Measurements from ENCODE around the gene ADPRS.

Gene ADPRS

DNA sequence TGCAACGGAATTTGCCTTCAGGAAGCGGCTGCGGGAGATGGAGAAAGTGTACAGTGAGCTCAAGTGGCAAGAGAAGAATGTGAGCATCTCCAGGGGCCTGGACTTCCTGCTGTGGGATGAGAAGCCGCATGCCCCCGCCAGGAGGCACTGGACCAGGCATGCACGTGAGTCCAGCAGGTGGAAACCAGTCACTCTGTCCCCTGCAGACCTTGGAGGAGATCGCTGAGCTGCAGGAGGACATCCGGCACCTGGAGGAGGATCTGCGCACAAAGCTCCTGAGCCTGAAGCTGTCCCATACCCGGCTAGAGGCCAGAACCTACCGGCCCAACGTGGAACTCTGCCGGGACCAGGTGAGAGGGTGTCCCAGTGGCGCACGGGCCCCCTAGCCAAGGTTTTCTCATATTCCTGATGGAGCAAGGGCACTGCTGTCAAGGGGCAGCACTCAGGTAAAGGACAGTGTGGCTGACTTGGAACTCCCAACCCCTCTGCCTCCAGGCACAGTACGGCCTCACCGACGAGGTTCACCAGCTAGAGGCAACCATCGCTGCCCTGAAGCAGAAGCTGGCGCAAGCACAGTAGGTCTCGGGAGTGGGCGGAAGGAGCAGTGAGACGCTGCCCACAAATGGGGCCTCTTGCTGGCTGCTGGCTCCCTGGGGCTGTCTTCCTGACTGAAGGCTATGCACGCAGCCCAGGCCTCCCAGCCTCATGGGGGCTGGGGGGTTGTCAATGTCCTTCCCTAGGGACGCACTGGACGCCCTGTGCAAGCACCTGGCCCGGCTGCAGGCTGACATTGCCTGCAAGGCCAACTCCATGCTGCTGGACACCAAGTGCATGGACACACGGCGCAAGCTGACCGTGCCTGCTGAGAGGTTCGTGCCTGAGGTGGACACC lies 1.2 kb upstream of the ADPRS start:
- DNase-seq (ENCODE audit: low read depth): no peak

DNA sequence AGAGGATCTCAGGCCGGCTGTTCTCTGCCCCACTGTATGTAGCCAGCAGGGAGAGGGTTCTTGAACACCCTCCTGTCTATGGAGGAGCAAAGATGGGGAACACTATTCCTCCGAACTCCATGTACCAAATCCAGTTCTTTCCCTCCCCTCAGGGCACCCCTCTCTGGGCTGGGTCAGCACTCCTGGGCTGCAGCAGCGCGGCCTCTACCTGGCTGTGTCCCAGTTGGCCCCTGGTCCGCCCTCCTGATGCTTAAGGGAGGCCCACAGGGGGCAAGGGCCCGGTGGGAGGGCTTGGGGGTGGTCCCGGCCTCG lies 471 bp upstream of the ADPRS start:
- DNase-seq (ENCODE audit: low read depth): no peak

DNA sequence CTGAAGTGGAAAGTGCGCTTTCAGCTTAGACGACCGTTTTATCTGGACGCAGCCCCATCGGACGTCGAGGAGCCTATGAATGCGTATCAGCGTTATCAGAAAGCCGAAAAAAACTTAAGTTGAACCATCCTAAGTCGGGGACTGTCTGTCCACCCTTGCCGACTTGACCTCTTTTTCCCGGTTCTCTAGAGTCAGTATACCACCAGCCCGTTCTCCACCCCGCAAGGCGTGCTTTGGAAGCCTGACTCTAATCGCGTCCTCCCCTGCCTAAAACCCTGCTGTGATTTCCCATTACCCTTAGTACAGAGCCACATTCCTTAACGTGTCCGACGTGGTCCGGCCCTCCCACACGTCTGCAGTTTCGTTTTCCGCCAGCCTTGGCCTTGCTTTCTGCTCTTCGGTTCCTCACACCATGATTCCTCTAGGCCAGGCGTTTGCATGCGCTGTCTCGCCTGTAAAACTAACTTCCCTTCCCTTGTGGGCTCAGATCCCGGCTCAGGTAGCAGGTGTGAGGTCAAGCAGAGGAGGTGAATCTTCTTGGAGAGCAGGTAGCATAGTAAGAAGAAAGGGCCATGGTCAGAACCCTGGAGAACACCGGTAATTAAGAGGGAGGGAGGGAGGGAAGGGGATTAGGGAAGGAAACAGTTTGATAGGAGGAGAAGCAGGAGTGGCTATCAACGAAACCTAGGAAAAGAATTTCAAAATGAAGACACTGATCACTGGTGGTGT lies 865 bp downstream of the ADPRS start:
- peak; percentile 71 for DNase-seq (ENCODE audit: low read depth)

DNA sequence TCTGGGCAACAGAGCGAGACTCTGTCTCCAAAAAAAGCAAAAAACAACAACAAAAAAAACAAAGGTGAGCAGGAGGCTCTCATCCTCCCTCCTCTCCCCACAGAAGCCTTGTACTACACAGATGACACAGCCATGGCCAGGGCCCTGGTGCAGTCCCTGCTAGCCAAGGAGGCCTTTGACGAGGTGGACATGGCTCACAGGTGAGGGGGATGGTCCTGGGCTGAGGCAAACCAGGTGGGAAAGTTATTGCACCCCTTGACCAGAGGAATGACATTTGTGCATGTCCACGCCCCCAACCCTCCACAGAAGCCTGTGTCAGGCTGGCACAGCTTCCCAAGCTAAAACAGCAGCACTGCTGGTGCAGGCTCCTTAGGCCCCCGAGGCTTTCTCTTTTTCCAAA lies 2.4 kb downstream of the ADPRS start:
- DNase-seq (ENCODE audit: low read depth): no peak

DNA sequence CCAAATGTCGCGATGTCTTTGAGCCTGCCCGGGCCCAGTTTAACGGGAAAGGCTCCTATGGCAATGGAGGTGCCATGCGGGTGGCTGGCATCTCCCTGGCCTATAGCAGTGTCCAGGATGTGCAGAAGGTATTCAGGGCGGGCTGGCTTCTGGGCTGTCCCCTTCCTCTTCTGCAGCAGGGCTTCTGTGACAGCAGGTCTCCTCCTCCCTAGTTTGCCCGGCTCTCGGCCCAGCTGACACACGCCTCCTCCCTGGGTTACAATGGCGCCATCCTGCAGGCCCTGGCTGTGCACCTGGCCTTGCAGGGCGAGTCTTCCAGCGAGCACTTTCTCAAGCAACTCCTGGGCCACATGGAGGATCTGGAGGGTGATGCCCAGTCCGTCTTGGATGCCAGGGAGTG lies 3.0 kb downstream of the ADPRS start:
- DNase-seq (ENCODE audit: low read depth): no peak

DNA sequence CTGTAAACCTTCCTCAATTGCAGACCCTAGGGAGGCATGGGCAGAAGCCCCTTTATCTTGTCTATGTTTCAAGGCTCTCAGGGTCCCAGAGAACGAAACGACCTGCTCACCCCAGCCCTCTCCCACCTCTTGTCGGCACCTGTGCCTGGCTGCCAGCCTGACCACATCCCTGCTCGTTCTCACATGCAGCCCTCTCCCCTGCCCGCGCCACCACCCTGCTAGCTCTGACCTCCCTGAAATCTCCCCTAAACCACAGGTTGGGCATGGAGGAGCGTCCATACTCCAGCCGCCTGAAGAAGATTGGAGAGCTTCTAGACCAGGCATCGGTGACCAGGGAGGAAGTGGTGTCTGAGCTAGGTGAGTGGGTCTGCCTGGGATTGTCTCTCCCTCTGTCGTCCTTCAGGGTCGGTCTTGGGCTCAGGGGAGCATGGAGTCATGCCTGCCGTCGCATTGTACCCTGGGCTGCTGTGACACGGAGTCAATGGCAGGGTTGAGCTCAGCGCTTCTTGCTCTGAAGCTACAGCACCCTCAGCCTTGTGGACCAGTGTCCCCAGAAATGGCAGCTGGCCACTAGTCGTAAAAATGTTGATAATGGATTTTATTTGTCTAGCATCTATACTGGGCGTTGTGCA lies 3.6 kb downstream of the ADPRS start:
- DNase-seq (ENCODE audit: low read depth): no peak

DNA sequence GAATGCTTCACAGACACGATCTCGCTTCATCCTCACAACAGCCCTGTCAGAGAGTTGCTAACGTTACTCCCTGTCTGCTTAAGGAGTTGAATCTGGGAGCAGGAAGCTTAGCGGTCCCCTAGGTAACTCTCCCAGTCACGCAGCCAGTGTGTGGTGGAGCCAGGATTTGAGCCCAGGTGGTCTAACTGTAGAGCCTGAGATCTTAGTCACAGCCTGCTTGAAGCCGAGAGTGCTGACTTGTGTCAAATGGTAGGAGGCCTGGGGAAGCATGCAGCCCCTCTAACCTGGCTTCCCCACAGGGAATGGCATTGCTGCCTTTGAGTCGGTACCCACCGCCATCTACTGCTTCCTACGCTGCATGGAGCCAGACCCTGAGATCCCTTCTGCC lies 4.1 kb downstream of the ADPRS start:
- DNase-seq (ENCODE audit: low read depth): no peak

DNA sequence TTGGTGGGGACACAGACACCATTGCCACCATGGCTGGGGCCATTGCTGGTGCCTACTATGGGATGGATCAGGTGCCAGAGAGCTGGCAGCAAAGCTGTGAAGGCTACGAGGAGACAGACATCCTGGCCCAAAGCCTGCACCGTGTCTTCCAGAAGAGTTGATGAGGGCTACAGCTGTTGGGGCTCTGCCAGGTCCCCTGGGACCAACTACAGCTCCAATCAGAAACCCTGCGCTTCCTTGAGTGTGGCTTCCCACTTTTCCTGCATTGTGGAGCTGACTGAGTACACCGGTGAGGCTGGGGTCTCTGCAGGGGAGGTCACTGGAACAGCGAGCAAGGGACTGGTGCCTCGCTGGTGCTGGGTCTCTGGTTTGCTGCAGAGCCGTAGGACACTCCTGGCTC lies 4.5 kb downstream of the ADPRS start:
- no peak for DNase-seq (ENCODE audit: low read depth)

DNA sequence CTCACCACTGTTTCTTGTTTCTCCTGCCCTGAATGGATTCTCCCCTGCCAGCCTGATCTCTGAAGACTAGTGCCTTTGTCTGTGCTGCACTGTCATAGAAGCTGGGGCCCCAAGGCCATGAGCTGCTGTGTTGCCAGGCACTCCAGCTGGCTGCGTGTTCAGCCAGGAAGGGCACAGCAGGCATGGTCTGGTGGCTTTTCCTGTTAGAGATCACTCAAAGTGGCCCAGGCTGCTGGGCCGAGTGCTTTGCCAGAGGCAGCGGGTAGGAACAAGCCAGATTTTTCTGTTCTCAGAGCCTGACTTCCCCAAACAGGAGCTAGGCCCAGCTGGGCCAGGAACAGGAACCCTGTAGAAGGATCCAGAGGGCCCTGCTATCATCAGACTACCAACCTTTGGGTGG lies 5.2 kb downstream of the ADPRS start:
- no peak for DNase-seq (ENCODE audit: low read depth)

DNA sequence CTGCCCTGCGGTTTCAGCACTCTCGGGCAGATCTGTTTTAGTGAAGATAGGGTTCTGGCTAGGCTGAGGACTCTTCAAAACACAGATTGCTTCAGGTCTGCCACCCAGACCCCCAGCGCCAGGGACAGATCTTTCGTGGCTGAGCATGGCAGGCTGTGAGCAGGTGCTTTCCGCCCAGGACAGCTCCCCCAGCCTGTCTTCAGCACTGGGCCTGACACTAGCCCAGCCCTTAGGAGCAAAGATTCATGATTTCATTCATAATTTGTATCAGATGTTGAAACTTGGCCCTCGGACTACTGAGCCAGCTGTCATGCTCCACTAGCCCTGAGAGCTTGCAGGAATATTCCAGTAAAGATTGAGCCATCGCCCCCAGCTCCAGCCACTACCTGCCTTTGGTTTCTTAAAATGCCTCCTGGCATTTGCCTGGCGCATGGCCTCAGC lies 5.9 kb downstream of the ADPRS start:
- DNase-seq (ENCODE audit: low read depth): no peak

DNA sequence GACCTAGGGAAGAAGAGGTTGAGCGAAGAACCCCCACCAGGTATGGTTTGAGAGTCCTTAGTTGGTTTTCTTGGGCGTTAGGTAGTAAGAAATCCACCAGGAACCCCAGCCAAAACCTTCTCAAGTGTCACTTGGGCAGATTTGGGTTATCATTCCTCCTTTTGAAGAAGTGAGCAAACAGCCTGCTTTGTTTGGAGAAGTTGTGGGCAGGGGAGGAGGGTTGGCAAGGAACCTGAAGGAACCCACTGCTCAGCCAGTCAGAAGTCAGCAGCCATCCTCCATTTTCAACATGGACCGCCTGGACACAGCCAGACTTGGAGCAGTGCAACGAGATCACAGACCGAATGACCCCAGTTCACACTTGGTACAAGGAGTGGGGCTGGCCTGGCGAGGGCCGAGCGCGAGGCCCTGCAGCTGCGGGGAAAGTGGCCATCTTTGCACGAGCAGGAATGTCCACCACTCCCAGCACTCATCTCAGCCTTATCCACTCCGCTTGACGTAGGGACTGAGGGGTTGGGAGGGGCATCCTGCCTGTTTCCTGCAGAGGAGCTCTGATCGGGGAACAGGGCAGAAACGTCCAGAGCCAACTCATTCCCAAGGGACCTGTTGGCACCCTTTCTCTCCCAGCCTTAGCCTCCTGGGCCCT lies 7.2 kb downstream of the ADPRS start:
- no peak for DNase-seq (ENCODE audit: low read depth)

DNA sequence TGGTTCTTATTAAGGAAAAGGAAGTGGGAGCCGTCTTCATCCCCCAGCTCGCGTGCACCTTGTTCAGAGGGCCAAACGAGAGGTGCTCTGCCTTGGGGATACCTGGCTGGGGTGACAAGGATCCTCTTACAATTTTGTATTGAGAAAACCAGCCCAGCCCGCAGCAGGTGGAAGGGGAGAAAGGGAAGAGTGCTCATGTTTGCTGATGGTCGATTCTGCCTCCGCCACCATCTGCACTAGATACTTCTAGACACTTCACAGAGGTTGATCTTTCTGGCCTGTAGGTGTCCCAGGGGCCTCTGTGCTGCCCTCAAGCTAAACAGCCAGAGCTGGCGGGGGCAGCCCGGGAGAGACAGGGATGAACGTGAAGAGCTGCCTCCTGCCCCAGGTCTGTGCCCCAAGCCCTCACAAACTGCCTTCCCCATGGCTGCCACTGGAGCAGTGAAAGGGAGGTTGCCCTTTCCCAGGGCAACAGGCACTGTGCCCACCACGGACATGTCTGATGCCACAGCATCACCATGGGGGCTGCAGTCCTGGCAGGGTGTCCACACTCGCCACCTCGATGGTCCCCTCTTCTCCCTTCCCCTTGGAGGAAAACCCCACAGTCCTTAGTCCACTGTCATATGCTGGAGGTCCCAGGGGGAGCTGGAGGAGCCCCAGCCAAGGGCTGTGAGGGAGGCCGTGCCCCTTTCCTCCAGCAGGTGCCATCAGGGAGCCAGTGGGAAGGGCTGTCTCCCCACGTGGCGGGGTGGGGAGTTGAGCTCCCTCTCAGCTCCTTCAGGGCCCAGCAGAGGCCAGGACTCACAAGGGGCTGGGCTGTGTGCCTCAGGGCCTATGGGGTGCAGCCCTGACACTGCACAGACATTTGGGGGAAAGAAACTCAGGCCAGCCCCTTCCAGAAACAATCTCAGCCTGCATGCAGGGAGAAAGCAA lies 8.1 kb downstream of the ADPRS start:
- no peak for DNase-seq (ENCODE audit: low read depth)

DNA sequence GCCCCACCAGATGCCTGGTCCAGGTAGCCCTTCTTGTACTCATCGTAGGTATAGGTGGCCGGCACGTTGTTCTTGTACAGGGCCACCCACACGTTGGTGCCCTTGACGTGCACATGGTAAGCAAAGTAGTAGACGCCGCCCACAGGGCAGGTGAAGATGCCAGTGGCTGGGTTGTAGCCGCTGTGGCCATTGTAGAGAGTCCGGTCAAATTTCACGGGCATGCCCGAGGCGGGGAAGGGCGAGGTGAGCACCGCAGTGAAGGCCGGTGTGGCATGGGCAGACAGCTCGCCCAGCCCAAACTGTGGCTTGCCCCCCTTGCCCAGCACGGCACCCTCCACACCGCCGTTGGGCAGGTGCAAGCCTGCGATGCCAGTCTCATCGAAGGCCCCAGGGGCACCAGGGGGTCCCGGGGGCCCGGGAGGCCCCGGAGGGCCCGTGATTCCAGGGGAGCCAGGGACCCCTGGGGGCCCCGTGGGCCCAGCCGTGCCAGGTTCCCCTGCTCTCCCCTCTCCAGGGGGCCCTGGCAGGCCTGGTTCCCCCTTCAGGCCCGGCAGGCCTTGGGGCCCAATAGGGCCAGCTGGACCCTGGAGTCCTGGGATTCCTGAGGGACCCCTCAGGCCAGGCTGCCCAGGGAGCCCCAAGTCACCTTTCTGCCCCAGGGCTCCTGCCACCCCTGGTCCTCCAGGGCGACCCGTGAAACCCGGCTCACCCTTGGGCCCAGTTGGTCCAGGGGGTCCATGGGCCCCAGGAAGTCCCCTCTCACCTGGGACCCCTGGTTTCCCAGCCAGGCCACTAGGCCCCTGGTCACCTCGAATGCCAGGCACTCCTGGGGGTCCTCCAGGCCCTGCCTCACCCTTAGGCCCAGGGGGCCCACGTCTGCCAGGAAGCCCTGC lies 9.2 kb downstream of the ADPRS start:
- no peak for DNase-seq (ENCODE audit: low read depth)

DNA sequence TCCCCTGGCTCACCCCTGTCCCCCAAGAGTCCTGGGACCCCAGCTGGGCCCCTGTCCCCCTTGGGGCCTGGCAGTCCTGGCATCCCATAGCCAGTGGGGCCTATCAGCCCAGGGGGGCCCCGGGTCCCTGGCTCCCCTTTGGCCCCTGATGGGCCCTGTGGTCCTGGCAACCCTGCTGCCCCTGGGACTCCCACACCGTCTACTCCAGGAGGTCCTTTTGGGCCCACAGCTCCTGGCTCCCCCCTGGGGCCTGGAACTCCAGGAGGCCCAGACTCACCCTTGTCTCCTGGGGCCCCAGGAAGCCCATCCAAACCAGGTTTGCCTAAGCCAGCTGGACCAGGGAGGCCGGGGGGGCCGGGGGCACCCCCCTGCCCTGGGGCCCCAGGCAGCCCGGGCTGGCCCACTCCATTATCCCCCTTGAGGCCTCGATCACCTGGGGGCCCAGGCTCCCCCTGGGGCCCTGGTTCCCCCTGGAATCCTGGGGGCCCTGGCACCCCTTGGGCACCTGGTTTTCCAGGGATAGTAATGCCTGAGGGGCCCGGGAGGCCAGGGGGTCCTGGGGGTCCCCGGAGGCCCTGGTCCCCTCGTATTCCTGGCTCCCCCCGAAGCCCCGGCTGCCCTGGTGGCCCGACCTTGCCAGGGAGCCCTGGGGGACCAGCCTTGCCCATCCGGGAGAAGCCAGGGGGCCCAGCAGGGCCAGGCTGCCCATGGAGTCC lies 10.1 kb downstream of the ADPRS start:
- no peak for DNase-seq (ENCODE audit: low read depth)

DNA sequence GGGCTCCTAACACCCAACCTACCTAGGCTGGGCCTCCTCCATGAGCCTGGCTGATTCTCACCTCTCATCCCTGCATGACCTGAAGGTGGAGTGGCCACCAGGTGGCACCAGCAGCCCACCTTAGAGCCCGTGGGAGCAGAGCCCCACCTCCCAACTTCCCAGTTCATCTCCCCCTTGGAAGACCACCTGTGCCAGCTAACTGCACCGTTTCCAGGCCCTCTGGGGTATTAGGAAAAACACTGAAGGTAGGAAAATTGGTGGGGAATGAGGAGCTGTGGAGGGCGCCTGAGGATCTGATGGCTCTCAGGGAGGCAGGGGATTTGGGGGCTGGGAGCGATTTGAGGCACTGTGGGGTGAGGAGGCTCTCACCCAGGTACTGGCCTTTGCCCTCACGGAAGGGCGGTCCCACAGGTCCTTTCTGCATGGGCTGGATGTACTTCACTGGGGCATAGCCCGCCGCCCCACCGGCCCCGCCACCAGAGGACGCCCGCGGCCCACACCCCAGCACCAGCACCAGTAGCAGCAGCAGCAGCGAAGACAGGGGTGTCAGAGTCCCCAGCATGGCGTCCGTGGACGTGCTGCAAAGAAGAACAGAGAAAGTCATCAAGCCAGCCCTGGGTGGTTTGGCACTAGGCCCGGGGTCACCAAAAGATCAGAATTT lies 11.1 kb downstream of the ADPRS start:
- DNase-seq (ENCODE audit: low read depth): peak; percentile 55

DNA sequence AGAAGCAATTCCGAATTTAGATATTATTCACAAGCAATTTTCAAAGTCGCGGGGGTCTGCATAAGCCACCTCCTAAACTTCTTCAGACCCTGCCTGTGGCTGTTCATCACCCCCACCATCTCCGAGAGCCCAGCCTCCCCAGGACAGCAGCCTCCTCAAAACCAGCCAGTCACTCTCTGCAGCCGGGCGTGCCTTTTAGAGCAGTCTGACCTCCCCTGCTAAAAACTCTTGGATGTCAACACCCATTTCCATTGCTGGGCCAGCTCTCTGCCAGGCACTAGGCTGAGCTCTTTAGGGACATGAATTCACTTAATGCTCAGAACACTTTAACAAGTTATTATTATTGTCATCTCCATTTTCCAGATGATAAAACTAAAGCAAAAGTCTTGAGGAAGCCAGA lies 11.7 kb downstream of the ADPRS start:
- no peak for DNase-seq (ENCODE audit: low read depth)

DNA sequence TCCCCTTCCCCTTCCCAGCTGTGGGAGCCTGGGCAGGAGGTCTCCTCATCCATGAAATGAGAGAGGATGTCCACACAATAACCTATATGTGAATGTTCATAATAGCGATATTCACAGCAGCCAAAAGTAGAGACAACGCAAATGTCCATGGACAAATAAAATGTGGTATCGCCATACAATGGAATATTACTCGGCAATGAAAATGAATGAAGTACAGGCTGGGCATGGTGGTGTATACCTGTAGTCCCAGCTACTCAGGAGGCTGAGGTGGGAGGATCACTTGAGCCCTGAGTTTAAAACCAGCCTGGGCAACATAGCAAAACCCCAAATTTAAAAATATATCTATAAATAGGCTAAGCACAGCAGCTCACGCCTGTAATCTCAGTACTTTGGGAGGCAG lies 12.9 kb downstream of the ADPRS start:
- no peak for DNase-seq (ENCODE audit: low read depth)

DNA sequence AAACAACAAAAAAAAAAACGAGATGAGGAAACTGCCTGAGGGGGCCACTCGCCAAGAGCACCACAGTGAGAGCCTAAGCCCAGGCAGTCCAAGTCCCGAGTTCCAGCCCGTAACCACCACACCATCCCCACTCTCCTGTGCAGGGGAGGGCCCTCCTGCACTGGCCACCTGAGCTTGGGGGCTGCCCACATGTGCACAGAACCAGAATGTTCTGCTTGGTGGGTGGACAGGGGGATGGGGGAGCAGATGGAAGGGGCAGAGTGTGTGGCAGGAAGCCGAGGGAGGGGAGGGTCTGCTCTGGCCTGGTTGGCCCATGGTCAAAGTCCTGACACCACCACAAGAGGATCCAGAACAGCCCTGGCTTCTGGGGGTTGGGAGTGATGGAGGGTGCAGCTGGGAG lies 17.6 kb downstream of the ADPRS start:
- DNase-seq (ENCODE audit: low read depth): no peak

DNA sequence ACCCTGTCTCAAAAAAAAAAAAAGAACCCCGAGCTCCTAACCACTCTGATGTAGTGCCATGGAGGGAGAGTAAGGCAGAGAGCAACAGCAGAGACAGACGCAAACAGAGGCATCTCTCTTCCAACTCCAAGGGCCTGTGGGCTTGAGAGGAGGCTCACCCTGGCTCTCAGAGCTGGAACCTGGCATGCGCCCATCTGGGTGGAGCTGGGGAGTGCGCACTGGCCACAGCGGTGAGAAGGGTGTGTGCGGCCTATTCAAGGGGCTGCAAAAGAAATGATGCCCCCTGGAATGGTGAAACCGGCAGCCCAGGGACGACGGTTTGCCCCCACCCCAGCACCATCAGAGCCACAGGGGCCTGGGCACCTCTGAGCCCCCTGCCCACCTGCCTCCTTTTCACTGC lies 18.7 kb downstream of the ADPRS start:
- DNase-seq (ENCODE audit: low read depth): no peak
